IMR-90 (cell line): Measurements from ENCODE around the gene KBTBD7. TPM values are rescaled to one million over a fixed set of nuclear protein-coding genes. Genes with fewer than 3 reads are reported as not detected.

ENCODE experiments used
- ATAC-seq: fragments of 200-7000 bp; cut with Tn5 transposase; 2 replicates; pipeline ENCODE4 v1.9.1; 2020; ENCODE audit warnings: low read depth, mild to moderate bottlenecking, moderate library complexity
- BruUV-seq: library from RNA; stranded (reverse); fragments of 400-500 nt; replicated peaks from 2 replicates; lab custom pipeline; 2021; lab: Mats Ljungman, UMichigan
- CTCF ChIA-PET: fragments of 300-600 bp; formaldehyde crosslinking; extraction: SDS; loops from one replicate; lab custom pipeline; 2021; ENCODE audit warnings: antibody characterized with exemption; lab: Yijun Ruan, JAX
- POLR2A ChIA-PET: fragments of 300-600 bp; sonication (Branson Sonifier 250); formaldehyde crosslinking; loops from one replicate; lab custom pipeline; 2022; ENCODE audit warnings: antibody characterized with exemption; ENCODE audit not compliant: unreplicated experiment; lab: Charles Lee
- DNase-seq: peaks from one replicate; pipeline ENCODE4 v3.0.0; 2013
- H2AFZ ChIP-seq: replicated peaks from 2 replicates; pipeline ENCODE3; 2013; ENCODE audit warnings: low read length, mild to moderate bottlenecking; ENCODE audit not compliant: poor library complexity
- H2AK5ac ChIP-seq: 2 replicates; pipeline ENCODE4 v1.6.1; 2013; ENCODE audit warnings: low read depth, low read length, inconsistent platforms
- H2AK9ac ChIP-seq: replicated peaks from 2 replicates; pipeline ENCODE3; 2013; ENCODE audit warnings: mild to moderate bottlenecking, low read depth, low read length, moderate library complexity; ENCODE audit not compliant: poor library complexity
- H2BK120ac ChIP-seq: 2 replicates; pipeline ENCODE4 v1.6.1; 2013; ENCODE audit warnings: low read depth, low read length, inconsistent platforms
- H2BK15ac ChIP-seq: 3 replicates; pipeline ENCODE4 v1.6.1; 2013; ENCODE audit warnings: low read depth, low read length, inconsistent platforms
- H2BK20ac ChIP-seq: 2 replicates; pipeline ENCODE4 v1.6.1; 2013; ENCODE audit warnings: low read depth, mild to moderate bottlenecking, inconsistent platforms, low read length, moderate library complexity
- H2BK5ac ChIP-seq: 2 replicates; pipeline ENCODE4 v1.6.1; 2013; ENCODE audit warnings: mild to moderate bottlenecking, low read depth, low read length, inconsistent platforms; ENCODE audit not compliant: poor library complexity, severe bottlenecking
- H3K14ac ChIP-seq: replicated peaks from 2 replicates; pipeline ENCODE4 v1.6.1; 2013; ENCODE audit warnings: low read depth, low read length, inconsistent platforms
- H3K18ac ChIP-seq: 2 replicates; pipeline ENCODE4 v1.6.1; 2013; ENCODE audit warnings: low read depth, low read length, control low read depth
- H3K23ac ChIP-seq: 2 replicates; pipeline ENCODE4 v1.6.1; 2013; ENCODE audit warnings: low read depth, low read length, inconsistent platforms
- H3K27ac ChIP-seq: 2 replicates; pipeline ENCODE4 v1.5.1; 2013; ENCODE audit warnings: mild to moderate bottlenecking, control low read depth, low read length; ENCODE audit not compliant: insufficient read depth
- H3K27me3 ChIP-seq: 2 replicates; pipeline ENCODE4 v1.6.1; 2013; ENCODE audit warnings: low read length; ENCODE audit not compliant: control insufficient read depth, insufficient read depth
- H3K36me3 ChIP-seq: 2 replicates; pipeline ENCODE4 v1.6.1; 2013; ENCODE audit warnings: low read length, mixed read lengths; ENCODE audit not compliant: control insufficient read depth, insufficient read depth
- H3K4ac ChIP-seq: 2 replicates; pipeline ENCODE4 v1.6.1; 2013; ENCODE audit warnings: low read depth, low read length, inconsistent platforms
- H3K4me1 ChIP-seq: 2 replicates; pipeline ENCODE4 v1.6.1; 2013; ENCODE audit warnings: low read length, mixed read lengths; ENCODE audit not compliant: control insufficient read depth, insufficient read depth
- H3K4me2 ChIP-seq: 2 replicates; pipeline ENCODE4 v1.6.1; 2013; ENCODE audit warnings: low read depth, mild to moderate bottlenecking, control low read depth, low read length, moderate library complexity
- H3K4me3 ChIP-seq: 2 replicates; pipeline ENCODE4 v1.5.1; 2013; ENCODE audit warnings: low read depth, mild to moderate bottlenecking, control low read depth, low read length, moderate library complexity; ENCODE audit not compliant: insufficient read depth
- H3K56ac ChIP-seq: 2 replicates; pipeline ENCODE4 v1.6.1; 2013; ENCODE audit warnings: low read length, inconsistent platforms; ENCODE audit not compliant: insufficient read depth; ENCODE audit errors: extremely low read depth
- H3K79me1 ChIP-seq, 2 experiments: 2 replicates each; pipeline ENCODE4 v1.6.1; 2013; ENCODE audit warnings: low read length in 2 of 2, inconsistent platforms in 1 of 2, low read depth in 1 of 2
- H3K9ac ChIP-seq: 2 replicates; pipeline ENCODE4 v1.6.1; 2013; ENCODE audit warnings: low read depth, low read length, control low read depth
- H3K9me1 ChIP-seq: 2 replicates; pipeline ENCODE4 v1.6.1; 2013; ENCODE audit warnings: low read length, inconsistent platforms; ENCODE audit not compliant: insufficient read depth
- H3K9me3 ChIP-seq: 2 replicates; pipeline ENCODE4 v1.6.1; 2013; ENCODE audit warnings: low read length; ENCODE audit not compliant: control insufficient read depth, insufficient read depth
- H4K20me1 ChIP-seq: 2 replicates; pipeline ENCODE4 v1.6.1; 2013; ENCODE audit warnings: low read length, inconsistent platforms; ENCODE audit not compliant: insufficient read depth
- H4K5ac ChIP-seq: 2 replicates; pipeline ENCODE4 v1.6.1; 2013; ENCODE audit warnings: mild to moderate bottlenecking, low read depth, low read length, control low read depth
- H4K8ac ChIP-seq, 2 experiments: 2 replicates each; pipeline ENCODE4 v1.6.1; 2013; ENCODE audit warnings: low read depth in 2 of 2, low read length in 2 of 2, control low read depth in 1 of 2, inconsistent platforms in 1 of 2
- H4K91ac ChIP-seq: 2 replicates; pipeline ENCODE4 v1.6.1; 2013; ENCODE audit warnings: low read depth, low read length, inconsistent platforms; ENCODE audit not compliant: insufficient read depth
- CHD1 ChIP-seq: IDR thresholded peaks from 2 replicates; pipeline ENCODE4 v1.6.1; 2012; ENCODE audit warnings: low read depth, low read length, improper control_type of control experiment
- FOS ChIP-seq: fragments of 150-350 bp; IDR thresholded peaks from 2 replicates; pipeline ENCODE4 v1.6.1; 2016; ENCODE audit warnings: low read depth, low read length
- MAFK ChIP-seq: IDR thresholded peaks from 2 replicates; pipeline ENCODE4 v1.6.1; 2012; ENCODE audit warnings: low read depth, low read length, improper control_type of control experiment
- MAZ ChIP-seq: IDR thresholded peaks from 2 replicates; pipeline ENCODE4 v1.6.1; 2012; ENCODE audit warnings: low read depth, mild to moderate bottlenecking, low read length, improper control_type of control experiment, moderate library complexity, borderline replicate concordance
- RCOR1 ChIP-seq: IDR thresholded peaks from 2 replicates; pipeline ENCODE4 v1.6.1; 2012; ENCODE audit warnings: mild to moderate bottlenecking, low read length, improper control_type of control experiment; ENCODE audit not compliant: insufficient replicate concordance
- RFX5 ChIP-seq: IDR thresholded peaks from 2 replicates; pipeline ENCODE4 v1.8.0; 2012; ENCODE audit warnings: low read depth, mild to moderate bottlenecking, low read length, moderate library complexity
- WGBS, 2 experiments: methylation state at CpG; one replicate each; pipeline versions ENCODE4 v1.1.5 to v1.1.7; 2013; ENCODE audit warnings: missing lambda C conversion rate in 2 of 2; ENCODE audit not compliant: insufficient read length in 1 of 2; ENCODE audit errors: extremely low coverage in 2 of 2; 5-methylcytosine and 5-hydroxymethylcytosine counted together
- dilution Hi-C: fragments of 300-500 bp; cut with HindIII; formaldehyde crosslinking; loops from one replicate; pipeline ENCODE4 v1.14.3; 2018; ENCODE audit warnings: low sequenced_read_pairs; ENCODE audit not compliant: unreplicated experiment
- in situ Hi-C: fragments of 300-500 bp; cut with MboI; formaldehyde crosslinking; loops from 3 replicates; pipeline ENCODE4 v1.14.3; 2019; ENCODE audit warnings: low sequenced_read_pairs, inconsistent platforms, mixed read lengths
- intact Hi-C: fragments of 100-400 bp; cut with micrococcal nuclease; formaldehyde crosslinking; loops from 2 replicates; pipeline ENCODE4 v1.10.0; 2022
- polyA plus RNA-seq, 3 experiments: library from polyadenylated mRNA; depleted of rRNA; stranded (reverse); fragments of >200 nt; gene quantifications; 2 replicates each; pipeline ENCODE4 v1.2.3, GENCODE V29; 2012; ENCODE audit warnings: low replicate concordance in 1 of 3
- total RNA-seq: library from RNA; depleted of rRNA; stranded (reverse); fragments of >200 nt; gene quantifications from 2 replicates; pipeline ENCODE4 v1.2.3, GENCODE V29; 2012
- TF ChIP-seq, protein P1 (sequence below): fragments of 150-350 bp; IDR thresholded peaks from 2 replicates; pipeline ENCODE4 v1.6.1; 2017; ENCODE audit warnings: mild to moderate bottlenecking, antibody characterized with exemption, low read length, low read depth
- TF ChIP-seq, protein P2 (sequence below): conservative IDR thresholded peaks from 2 replicates; pipeline ENCODE4 v1.5.1; 2012; ENCODE audit warnings: mild to moderate bottlenecking, low read depth, low read length, improper control_type of control experiment

The KBTBD7 gene
- total and polyA plus RNA-seq, 2 of the 4 experiments (the other 2 are of a cell fraction), result 2.1 to 7.9 TPM

DNA sequence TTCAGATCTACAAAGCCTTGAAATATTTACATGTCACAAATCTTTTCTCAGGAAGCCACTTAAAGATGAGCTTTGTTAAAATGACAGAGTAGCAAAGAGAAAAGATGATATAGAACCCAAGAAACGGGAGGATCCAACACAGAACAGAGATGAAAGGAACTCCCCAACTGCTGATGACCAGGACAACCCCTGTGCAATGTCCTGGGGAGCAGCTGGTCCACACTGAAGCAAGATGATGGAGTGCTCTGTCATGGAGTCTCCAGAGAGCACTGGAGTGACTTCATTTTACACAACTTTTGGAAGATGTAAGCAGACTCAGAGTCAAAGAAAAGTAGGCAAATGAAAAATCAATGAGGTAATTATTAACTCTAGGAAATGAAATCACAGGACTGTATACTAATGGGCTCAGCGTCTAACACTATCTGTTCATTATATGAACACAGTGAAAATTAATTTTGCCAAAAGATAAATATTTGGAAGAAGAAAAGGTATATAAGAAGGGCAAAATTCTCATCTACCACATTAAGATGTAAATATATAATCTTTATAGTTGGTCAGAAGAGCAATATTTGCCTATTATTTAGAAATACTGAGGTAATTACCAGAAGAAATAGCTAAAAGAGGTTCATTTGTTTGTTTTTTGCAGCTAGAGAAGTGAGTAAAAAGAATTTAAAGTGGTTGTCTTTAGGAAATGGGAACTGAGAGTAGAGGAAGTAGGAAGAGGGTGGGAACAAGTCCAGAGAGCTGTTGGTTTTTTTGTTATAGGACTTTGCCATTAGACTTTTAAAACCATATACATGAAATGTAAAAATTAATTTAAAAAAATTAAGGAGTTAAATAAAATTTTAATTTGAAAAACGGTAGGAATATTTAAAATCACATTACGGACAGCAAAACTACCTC lies 38.5 kb upstream of the KBTBD7 start:
- no TSS peak for BruUV-seq
- no peak overlapping the region for H3K4ac ChIP-seq
- no peak overlapping the region for H3K4me3 ChIP-seq
- peaks cover 7% of the 10 kb centered on the region for H3K36me3 ChIP-seq
- H4K5ac ChIP-seq, result peak overlapping the region; percentile 4; the same call in 1 of the 2 replicates
- no peak overlapping the region for H2BK120ac ChIP-seq
- H3K56ac ChIP-seq, result no peak overlapping the region
- H4K20me1 ChIP-seq, result no peaks in the 10 kb centered on the region
- no peak for ATAC-seq
- no peak overlapping the region for H4K8ac ChIP-seq
- no peak overlapping the region for H2AFZ ChIP-seq
- H2AK9ac ChIP-seq, result no peak overlapping the region
- no peak for DNase-seq
- no peaks in the 10 kb centered on the region for H3K79me1 ChIP-seq
- CTCF ChIA-PET, result interaction anchor here (0.6 to 1.7 kb wide), 2 partner anchors 10 to 79 kb away, joined by 3 to 4 read pairs; no protein-coding TSS in a partner anchor
- H3K14ac ChIP-seq, result no peak overlapping the region
- intact Hi-C loops (no loop called here), in situ Hi-C loops (no loop called here), dilution Hi-C loops (no loop called here)
- no peak overlapping the region for H2BK5ac ChIP-seq
- no peak overlapping the region; the same call in 2 of the 3 replicates for H2BK15ac ChIP-seq
- H4K91ac ChIP-seq, result no peak overlapping the region
- no peak overlapping the region for H2BK20ac ChIP-seq
- POLR2A ChIA-PET, result no interaction called here
- WGBS, 2 experiments, result 100% methylated on average over 1 of the region's 4 CpGs; no CpG with 5 or more reads in 1 of the 2 experiments
- H3K27me3 ChIP-seq, result no peaks in the 10 kb centered on the region
- no peaks in the 10 kb centered on the region for H3K9me3 ChIP-seq
- TF ChIP-seq, protein P1, sequence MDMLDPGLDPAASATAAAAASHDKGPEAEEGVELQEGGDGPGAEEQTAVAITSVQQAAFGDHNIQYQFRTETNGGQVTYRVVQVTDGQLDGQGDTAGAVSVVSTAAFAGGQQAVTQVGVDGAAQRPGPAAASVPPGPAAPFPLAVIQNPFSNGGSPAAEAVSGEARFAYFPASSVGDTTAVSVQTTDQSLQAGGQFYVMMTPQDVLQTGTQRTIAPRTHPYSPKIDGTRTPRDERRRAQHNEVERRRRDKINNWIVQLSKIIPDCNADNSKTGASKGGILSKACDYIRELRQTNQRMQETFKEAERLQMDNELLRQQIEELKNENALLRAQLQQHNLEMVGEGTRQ, result no peak
- TF ChIP-seq FOS, result no peak
- TF ChIP-seq MAFK, result no peak
- TF ChIP-seq MAZ, result no peak
- TF ChIP-seq, protein P2, sequence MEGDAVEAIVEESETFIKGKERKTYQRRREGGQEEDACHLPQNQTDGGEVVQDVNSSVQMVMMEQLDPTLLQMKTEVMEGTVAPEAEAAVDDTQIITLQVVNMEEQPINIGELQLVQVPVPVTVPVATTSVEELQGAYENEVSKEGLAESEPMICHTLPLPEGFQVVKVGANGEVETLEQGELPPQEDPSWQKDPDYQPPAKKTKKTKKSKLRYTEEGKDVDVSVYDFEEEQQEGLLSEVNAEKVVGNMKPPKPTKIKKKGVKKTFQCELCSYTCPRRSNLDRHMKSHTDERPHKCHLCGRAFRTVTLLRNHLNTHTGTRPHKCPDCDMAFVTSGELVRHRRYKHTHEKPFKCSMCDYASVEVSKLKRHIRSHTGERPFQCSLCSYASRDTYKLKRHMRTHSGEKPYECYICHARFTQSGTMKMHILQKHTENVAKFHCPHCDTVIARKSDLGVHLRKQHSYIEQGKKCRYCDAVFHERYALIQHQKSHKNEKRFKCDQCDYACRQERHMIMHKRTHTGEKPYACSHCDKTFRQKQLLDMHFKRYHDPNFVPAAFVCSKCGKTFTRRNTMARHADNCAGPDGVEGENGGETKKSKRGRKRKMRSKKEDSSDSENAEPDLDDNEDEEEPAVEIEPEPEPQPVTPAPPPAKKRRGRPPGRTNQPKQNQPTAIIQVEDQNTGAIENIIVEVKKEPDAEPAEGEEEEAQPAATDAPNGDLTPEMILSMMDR, result no peak
- TF ChIP-seq RFX5, result no peak
- TF ChIP-seq RCOR1, result no peak
- no peak for TF ChIP-seq CHD1
- no peak overlapping the region for H3K9ac ChIP-seq
- peaks cover 2% of the 10 kb centered on the region; the same call in 1 of the 2 replicates for H3K4me1 ChIP-seq
- H3K23ac ChIP-seq, result no peak overlapping the region; the same call in 1 of the 2 replicates
- 0 out of 2 replicates have a peak, but pooled peaks cover 2% of the 10 kb centered on the region for H3K9me1 ChIP-seq
- no peak overlapping the region for H3K18ac ChIP-seq
- H3K27ac ChIP-seq, result no peak overlapping the region
- H2AK5ac ChIP-seq, result no peak overlapping the region
- no peak overlapping the region for H3K4me2 ChIP-seq
